A549 (cell line): ENCODE measurements around the gene NUP188.

Experiments used
- EP300 ChIP-seq, 2 experiments: fragments of >200 bp; sonication (Bioruptor Twin); formaldehyde crosslinking; IDR thresholded peaks; 2 replicates in 1 of 2; 3 replicates in 1 of 2; pipeline ENCODE4 v1.6.1; 2016 to 2017
- POLR2A ChIP-seq: IDR thresholded peaks from 2 replicates; pipeline ENCODE4 v1.6.1; 2012; ENCODE audit warnings: mild to moderate bottlenecking, low read length
- TP53 ChIP-seq: fragments of 250-450 bp; sonication (Bioruptor Pico); IDR thresholded peaks from 2 replicates; pipeline ENCODE4 v1.5.0; 2021; ENCODE audit warnings: mild to moderate bottlenecking, moderate library complexity
- TF ChIP-seq, protein P1 (sequence below): fragments of >200 bp; sonication (Bioruptor Twin); formaldehyde crosslinking; IDR thresholded peaks from 3 replicates; pipeline ENCODE4 v1.5.1; 2016
- TF ChIP-seq, protein P2 (sequence below): IDR thresholded peaks from 2 replicates; pipeline ENCODE4 v1.6.1; 2012

DNA sequence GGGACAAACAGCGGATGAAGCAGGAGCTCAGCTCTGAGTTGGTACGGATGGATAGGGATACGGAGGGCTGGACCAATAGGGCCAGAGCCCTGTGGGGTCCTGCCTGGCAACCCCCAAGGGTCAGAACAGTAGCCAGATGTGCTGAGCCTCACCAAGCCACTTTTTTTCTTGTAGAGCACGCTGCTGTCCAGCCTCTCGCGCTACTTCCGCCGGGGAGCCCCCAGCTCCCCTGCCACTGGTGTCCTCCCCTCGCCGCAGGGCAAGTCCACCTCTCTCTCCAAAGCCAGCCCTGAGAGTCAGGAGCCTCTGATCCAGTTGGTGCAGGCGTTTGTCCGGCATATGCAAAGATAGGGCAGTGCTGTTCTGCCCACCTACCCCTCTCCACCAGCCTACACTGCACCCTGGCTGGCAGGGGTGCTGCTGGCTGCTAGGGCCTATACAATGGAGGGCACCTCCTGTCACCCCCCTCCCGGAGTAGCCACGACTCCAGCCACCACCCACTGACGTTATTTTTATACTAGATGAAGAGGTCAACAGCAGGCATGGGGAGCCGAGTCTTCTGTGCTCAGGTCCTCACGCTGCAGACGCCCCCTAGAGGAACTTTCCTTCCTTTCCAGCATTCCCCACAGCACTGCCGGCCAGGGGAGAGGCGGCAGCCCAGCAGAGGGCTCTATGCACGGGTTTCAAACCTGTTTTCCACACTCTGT is 59.0 kb downstream of the NUP188 start:
- TF ChIP-seq EP300 (IDR thresholded peaks at IDR 0.05), result no peak
- no peak for TF ChIP-seq POLR2A
- TF ChIP-seq, protein P1, sequence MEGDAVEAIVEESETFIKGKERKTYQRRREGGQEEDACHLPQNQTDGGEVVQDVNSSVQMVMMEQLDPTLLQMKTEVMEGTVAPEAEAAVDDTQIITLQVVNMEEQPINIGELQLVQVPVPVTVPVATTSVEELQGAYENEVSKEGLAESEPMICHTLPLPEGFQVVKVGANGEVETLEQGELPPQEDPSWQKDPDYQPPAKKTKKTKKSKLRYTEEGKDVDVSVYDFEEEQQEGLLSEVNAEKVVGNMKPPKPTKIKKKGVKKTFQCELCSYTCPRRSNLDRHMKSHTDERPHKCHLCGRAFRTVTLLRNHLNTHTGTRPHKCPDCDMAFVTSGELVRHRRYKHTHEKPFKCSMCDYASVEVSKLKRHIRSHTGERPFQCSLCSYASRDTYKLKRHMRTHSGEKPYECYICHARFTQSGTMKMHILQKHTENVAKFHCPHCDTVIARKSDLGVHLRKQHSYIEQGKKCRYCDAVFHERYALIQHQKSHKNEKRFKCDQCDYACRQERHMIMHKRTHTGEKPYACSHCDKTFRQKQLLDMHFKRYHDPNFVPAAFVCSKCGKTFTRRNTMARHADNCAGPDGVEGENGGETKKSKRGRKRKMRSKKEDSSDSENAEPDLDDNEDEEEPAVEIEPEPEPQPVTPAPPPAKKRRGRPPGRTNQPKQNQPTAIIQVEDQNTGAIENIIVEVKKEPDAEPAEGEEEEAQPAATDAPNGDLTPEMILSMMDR, result peak; percentile 93
- TF ChIP-seq TP53 (CRISPR knock-in tag), result no peak
- TF ChIP-seq, protein P2, sequence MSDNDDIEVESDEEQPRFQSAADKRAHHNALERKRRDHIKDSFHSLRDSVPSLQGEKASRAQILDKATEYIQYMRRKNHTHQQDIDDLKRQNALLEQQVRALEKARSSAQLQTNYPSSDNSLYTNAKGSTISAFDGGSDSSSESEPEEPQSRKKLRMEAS, result no peak
